Smooth muscle cell of the umbilical artery (primary cell): Measurements from ENCODE around the gene USP16. TPM values are rescaled to one million over a fixed set of nuclear protein-coding genes. Genes with fewer than 3 reads are reported as not detected.

Experiments
- total RNA-seq: library from RNA; depleted of rRNA; stranded (reverse); fragments of >200 nt; gene quantifications from 2 replicates; pipeline ENCODE4 v1.2.3, GENCODE V29; 2014

USP16 gene
- 31.1 and 32.4 TPM in 2 replicates for total RNA-seq

GRCh38 chr21:29024474-29025327, at the start of gene USP16:
Gene USP16, plus strand, starts transcription at chr21:29024668. Its CDS starts 3,246 bp downstream, at chr21:29027914.

GRCh38 chr21:28992526-28993292, 31.8 kb upstream of the USP16 start, which contains the start of gene LTN1:
Gene LTN1, minus strand, starts transcription at chr21:28992877. Its CDS starts 72 bp downstream, at chr21:28992805.

GRCh38 chr21:29073222-29074006, 48.9 kb downstream of the USP16 start, which contains the start of gene CCT8:
Gene CCT8, minus strand, starts transcription at chr21:29073648. Its CDS starts 58 bp downstream, at chr21:29073590.

Other genes with a start within 250 kb of the USP16 start
- gene LTN1, start 31.8 kb upstream of the USP16 start, total RNA-seq, result 40.4 and 47.6 TPM in 2 replicates
- 18.2 and 18.4 TPM in 2 replicates for gene RWDD2B, start 5.3 kb upstream of the USP16 start, total RNA-seq
- gene CCT8, start 49.0 kb downstream of the USP16 start, total RNA-seq, result 215 and 270 TPM in 2 replicates
- gene MAP3K7CL, start 106.0 kb downstream of the USP16 start, total RNA-seq, result 3.9 and 12.8 TPM in 2 replicates